GM12878 (cell line): ENCODE results near the gene PTPRD.

Experiments used
- BHLHE40 ChIP-seq, 2 experiments: fragments of 450-650 bp in 1 of 2; IDR thresholded peaks; 2 replicates each; pipeline ENCODE4 v1.6.1; 2011 to 2017; ENCODE audit warnings: low read depth in 2 of 2, borderline replicate concordance in 1 of 2, improper control_type of control experiment in 1 of 2, low read length in 1 of 2, mild to moderate bottlenecking in 1 of 2
- CHD2 ChIP-seq: IDR thresholded peaks from 2 replicates; pipeline ENCODE4 v1.6.1; 2011; ENCODE audit warnings: low read depth, low read length, improper control_type of control experiment, borderline replicate concordance
- KLF5 ChIP-seq: fragments of 450-650 bp; IDR thresholded peaks from 2 replicates; pipeline ENCODE4 v1.6.1; 2014; ENCODE audit warnings: mild to moderate bottlenecking; ENCODE audit not compliant: partially characterized antibody
- NFIC ChIP-seq: IDR thresholded peaks from 2 replicates; pipeline ENCODE4 v1.6.1; 2012; ENCODE audit warnings: low read depth, mild to moderate bottlenecking, inconsistent platforms, low read length, moderate library complexity
- PML ChIP-seq: IDR thresholded peaks from 2 replicates; pipeline ENCODE4 v1.6.1; 2012; ENCODE audit warnings: low read length, inconsistent platforms
- POLR2A ChIP-seq: IDR thresholded peaks from 2 replicates; pipeline ENCODE4 v1.6.1; 2011; ENCODE audit warnings: low read depth, mild to moderate bottlenecking, low read length
- POLR2AphosphoS5 ChIP-seq: IDR thresholded peaks from 2 replicates; pipeline ENCODE4 v1.6.1; 2011; ENCODE audit warnings: mild to moderate bottlenecking, low read length, inconsistent platforms
- TAF1 ChIP-seq: IDR thresholded peaks from 2 replicates; pipeline ENCODE4 v1.6.1; 2011; ENCODE audit warnings: mild to moderate bottlenecking, low read depth, low read length, borderline replicate concordance
- USF1 ChIP-seq: IDR thresholded peaks from 2 replicates; pipeline ENCODE4 v1.6.1; 2011; ENCODE audit warnings: borderline replicate concordance, low read depth, mild to moderate bottlenecking, moderate library complexity, mixed read lengths, low read length; ENCODE audit not compliant: insufficient read depth; ENCODE audit errors: extremely low read length
- YY1 ChIP-seq: IDR thresholded peaks from 2 replicates; pipeline ENCODE4 v1.6.1; 2011; ENCODE audit warnings: low read depth, mild to moderate bottlenecking, low read length
- ZNF24 ChIP-seq: fragments of 450-650 bp; IDR thresholded peaks from 2 replicates; pipeline ENCODE4 v1.6.1; 2017; ENCODE audit warnings: antibody characterized with exemption, mild to moderate bottlenecking
- TF ChIP-seq, protein P1 (sequence below), 3 experiments: IDR thresholded peaks in 2 of 3; conservative IDR thresholded peaks in 1 of 3; 2 replicates each; pipeline ENCODE4 v1.5.1; 2011; ENCODE audit warnings: low read depth in 3 of 3, low read length in 3 of 3, mild to moderate bottlenecking in 3 of 3, control low read depth in 2 of 3, moderate library complexity in 2 of 3, inconsistent platforms in 1 of 3, mixed read lengths in 1 of 3; ENCODE audit not compliant: control insufficient read depth in 2 of 3, insufficient read depth in 1 of 3; ENCODE audit errors: extremely low read depth in 1 of 3
- TF ChIP-seq, protein P2 (sequence below): IDR thresholded peaks from 2 replicates; pipeline ENCODE4 v1.6.1; 2011; ENCODE audit warnings: mild to moderate bottlenecking, low read depth, low read length, moderate library complexity; ENCODE audit not compliant: insufficient replicate concordance

GRCh38 chr9:10130061-10130675 is 482.6 kb downstream of the PTPRD start:
- TF ChIP-seq POLR2AphosphoS5 (no peak), ZNF24 (no peak), YY1 (no peak), TAF1 (no peak), CHD2 (no peak), POLR2A (no peak), NFIC (no peak), KLF5 (no peak), PML (no peak), USF1 (no peak), BHLHE40 (IDR thresholded peaks at IDR 0.05; ENCODE audit: borderline replicate concordance in 1 of 2, low read depth in 2 of 2, low read length in 1 of 2) (no peak)
- TF ChIP-seq, protein P1, sequence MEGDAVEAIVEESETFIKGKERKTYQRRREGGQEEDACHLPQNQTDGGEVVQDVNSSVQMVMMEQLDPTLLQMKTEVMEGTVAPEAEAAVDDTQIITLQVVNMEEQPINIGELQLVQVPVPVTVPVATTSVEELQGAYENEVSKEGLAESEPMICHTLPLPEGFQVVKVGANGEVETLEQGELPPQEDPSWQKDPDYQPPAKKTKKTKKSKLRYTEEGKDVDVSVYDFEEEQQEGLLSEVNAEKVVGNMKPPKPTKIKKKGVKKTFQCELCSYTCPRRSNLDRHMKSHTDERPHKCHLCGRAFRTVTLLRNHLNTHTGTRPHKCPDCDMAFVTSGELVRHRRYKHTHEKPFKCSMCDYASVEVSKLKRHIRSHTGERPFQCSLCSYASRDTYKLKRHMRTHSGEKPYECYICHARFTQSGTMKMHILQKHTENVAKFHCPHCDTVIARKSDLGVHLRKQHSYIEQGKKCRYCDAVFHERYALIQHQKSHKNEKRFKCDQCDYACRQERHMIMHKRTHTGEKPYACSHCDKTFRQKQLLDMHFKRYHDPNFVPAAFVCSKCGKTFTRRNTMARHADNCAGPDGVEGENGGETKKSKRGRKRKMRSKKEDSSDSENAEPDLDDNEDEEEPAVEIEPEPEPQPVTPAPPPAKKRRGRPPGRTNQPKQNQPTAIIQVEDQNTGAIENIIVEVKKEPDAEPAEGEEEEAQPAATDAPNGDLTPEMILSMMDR (IDR thresholded peaks at IDR 0.05 in 2 of 3, conservative IDR thresholded peaks at IDR 0.05 in 1 of 3; ENCODE audit: control insufficient read depth in 2 of 3, extremely low read depth in 1 of 3, insufficient read depth in 1 of 3, low read depth in 3 of 3, low read length in 3 of 3) = no peak
- TF ChIP-seq, protein P2, sequence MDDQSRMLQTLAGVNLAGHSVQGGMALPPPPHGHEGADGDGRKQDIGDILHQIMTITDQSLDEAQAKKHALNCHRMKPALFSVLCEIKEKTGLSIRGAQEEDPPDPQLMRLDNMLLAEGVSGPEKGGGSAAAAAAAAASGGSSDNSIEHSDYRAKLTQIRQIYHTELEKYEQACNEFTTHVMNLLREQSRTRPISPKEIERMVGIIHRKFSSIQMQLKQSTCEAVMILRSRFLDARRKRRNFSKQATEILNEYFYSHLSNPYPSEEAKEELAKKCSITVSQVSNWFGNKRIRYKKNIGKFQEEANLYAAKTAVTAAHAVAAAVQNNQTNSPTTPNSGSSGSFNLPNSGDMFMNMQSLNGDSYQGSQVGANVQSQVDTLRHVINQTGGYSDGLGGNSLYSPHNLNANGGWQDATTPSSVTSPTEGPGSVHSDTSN = no peak
